Pancreas (tissue), 10 donors: ENCODE data around the gene SLC39A11. TPM values are rescaled to one million over a fixed set of nuclear protein-coding genes. Genes with fewer than 3 reads are reported as not detected.
"Not testable (repeated sequence)": the region's sequence is repeated elsewhere in the genome, so short reads cannot be mapped to it uniquely, and the experiment has no call there.

Experiments
- ATAC-seq, 4 donors: fragments of 200-7000 bp; cut with Tn5 transposase; one replicate each; pipeline versions ENCODE4 v1.8.0 to v1.9.1; 2020; ENCODE audit warnings: mild to moderate bottlenecking in 4 of 4, moderate library complexity in 4 of 4
- DNase-seq, 6 donors: peaks; one replicate each; pipeline ENCODE4 v3.0.0-alpha.2; 2020
- FAIRE-seq: peaks from 2 replicates; lab custom pipeline; 2012; peaks lifted over from hg19 to GRCh38; lab: Jason Lieb, UNC
- H3K27ac ChIP-seq, 4 donors: fragments of 200-600 bp; sonication (generic); 1 replicate in 3 of 4; 2 replicates in 1 of 4; pipeline versions ENCODE4 v1.5.0 to v1.8.0; 2020
- H3K27me3 ChIP-seq, 4 donors: fragments of 200-600 bp; one replicate each; pipeline ENCODE4 v1.8.0; 2021
- H3K36me3 ChIP-seq, 3 donors: fragments of 200-600 bp; sonication (generic) in 1 of 3; one replicate each; pipeline versions ENCODE4 v1.5.0 to v1.8.0; 2020 to 2021
- H3K4me1 ChIP-seq, 3 donors: fragments of 200-600 bp; one replicate each; pipeline ENCODE4 v1.8.0; 2021
- H3K4me3 ChIP-seq, 4 donors: fragments of 200-600 bp; sonication (generic) in 2 of 4; one replicate each; pipeline versions ENCODE4 v1.5.0 to v1.8.0; 2020 to 2021
- H3K9me3 ChIP-seq, 4 donors: fragments of 200-600 bp; one replicate each; pipeline ENCODE4 v1.8.0; 2021
- WGBS, 2 donors: extraction: QIAGEN DNeasy Blood & Tissue Kit; methylation state at CpG; one replicate each; pipeline ENCODE4 v1.1.7; 2013; 5-methylcytosine and 5-hydroxymethylcytosine counted together
- intact Hi-C, 3 donors: fragments of 100-400 bp; cut with DNase I; formaldehyde crosslinking; loops; one replicate each; pipeline versions ENCODE4 v1.11.1 to v1.14.2; 2022
- polyA plus RNA-seq, 2 donors: library from polyadenylated mRNA; stranded (reverse); fragments of 200-250 nt; gene quantifications; one replicate each; pipeline ENCODE4 v1.2.3, GENCODE V29; 2013
- total RNA-seq, 6 donors: library from RNA; stranded (reverse); fragmentation: NEBNext Ultra II Directional in 4 of 6; extraction: Animal tissue kit (Norgen Biotek cat#: 25700) in 4 of 6; gene quantifications; one replicate each; pipeline versions ENCODE4 v1.2.1 to v1.2.4, GENCODE V29; 2021 to 2023
- TF ChIP-seq, protein P1 (sequence below), 4 donors: fragments of 200-600 bp; sonication (generic) in 3 of 4; IDR thresholded peaks; one replicate each; pipeline versions ENCODE4 v1.5.0 to v1.8.0; 2021; ENCODE audit warnings: antibody characterized with exemption in 4 of 4
- donor health status: healthy with polysubstance abuse.
- donor health status: DM: no; HTN: no; CAD: no; lungs with moderate emphysema.
- donor health status: DM: no; HTN: no; CAD: no.
- donor health status: control.
- donor health status: control.
- donor health status: Bipolar disorder and iron deficiency.
- donor health status: DM: yes; HTN: yes; CAD: no.
- donor health status: DM: no; HTN: no; CAD: no.
- donor health status: DM: no; HTN: no; CAD: no.
- donor health status: DM: yes; HTN: yes; CAD: no.

Gene SLC39A11
- total and polyA plus RNA-seq, 8 donors, result 7.9 to 32.9 (median 19.9) TPM

DNA sequence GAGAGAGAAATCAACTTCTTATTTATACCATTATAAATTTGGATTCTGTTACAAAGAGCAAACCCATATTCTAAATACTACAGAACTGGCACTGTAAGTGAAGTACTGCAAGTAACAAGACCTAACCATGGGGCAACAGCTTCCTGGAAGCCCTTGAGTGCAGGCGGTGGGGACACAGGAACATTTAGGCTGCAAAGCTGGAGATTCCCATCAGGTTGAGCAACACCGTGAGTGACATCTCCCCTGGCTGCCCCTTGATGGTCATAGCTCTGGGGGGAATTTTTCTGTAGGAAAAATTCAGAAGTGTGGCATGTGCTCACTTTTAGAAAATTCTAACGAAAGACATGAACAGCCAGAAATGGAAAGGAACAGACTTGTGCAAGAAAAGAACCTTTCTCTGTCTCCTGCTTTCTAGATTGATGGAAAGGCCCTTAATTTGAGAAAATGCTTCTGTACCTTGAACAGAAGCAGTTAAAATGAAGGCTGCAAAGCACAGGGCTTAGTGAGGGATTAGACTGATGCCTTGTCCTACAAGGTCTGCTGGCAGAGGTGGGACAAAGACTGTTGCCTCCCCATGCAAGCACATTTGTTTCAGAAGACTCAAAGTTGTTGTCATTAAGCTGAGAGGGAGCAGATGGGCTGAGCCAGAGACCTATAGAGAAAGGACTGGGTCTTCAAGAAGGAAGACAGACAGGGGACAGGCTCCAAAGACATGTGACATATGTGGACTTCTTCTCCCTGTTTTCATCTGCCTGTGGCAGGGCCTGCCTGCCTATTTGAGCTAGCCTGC, 380.8 kb downstream of the SLC39A11 start:
- no peak overlapping the region for H3K4me3 ChIP-seq
- no peaks in the 10 kb centered on the region for H3K27me3 ChIP-seq
- intact Hi-C loops, result no loop called here
- no peak overlapping the region for H3K27ac ChIP-seq
- H3K36me3 ChIP-seq, result no peaks in the 10 kb centered on the region
- 99 to 100% methylated on average over 3 of the region's 3 CpGs for WGBS, 2 donors
- no peak for ATAC-seq
- H3K9me3 ChIP-seq, result no peaks in the 10 kb centered on the region
- no peak for DNase-seq
- TF ChIP-seq, protein P1, sequence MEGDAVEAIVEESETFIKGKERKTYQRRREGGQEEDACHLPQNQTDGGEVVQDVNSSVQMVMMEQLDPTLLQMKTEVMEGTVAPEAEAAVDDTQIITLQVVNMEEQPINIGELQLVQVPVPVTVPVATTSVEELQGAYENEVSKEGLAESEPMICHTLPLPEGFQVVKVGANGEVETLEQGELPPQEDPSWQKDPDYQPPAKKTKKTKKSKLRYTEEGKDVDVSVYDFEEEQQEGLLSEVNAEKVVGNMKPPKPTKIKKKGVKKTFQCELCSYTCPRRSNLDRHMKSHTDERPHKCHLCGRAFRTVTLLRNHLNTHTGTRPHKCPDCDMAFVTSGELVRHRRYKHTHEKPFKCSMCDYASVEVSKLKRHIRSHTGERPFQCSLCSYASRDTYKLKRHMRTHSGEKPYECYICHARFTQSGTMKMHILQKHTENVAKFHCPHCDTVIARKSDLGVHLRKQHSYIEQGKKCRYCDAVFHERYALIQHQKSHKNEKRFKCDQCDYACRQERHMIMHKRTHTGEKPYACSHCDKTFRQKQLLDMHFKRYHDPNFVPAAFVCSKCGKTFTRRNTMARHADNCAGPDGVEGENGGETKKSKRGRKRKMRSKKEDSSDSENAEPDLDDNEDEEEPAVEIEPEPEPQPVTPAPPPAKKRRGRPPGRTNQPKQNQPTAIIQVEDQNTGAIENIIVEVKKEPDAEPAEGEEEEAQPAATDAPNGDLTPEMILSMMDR (IDR thresholded peaks at IDR 0.05), result no peak
- H3K4me1 ChIP-seq, result no peaks in the 10 kb centered on the region
- no peak for FAIRE-seq

DNA sequence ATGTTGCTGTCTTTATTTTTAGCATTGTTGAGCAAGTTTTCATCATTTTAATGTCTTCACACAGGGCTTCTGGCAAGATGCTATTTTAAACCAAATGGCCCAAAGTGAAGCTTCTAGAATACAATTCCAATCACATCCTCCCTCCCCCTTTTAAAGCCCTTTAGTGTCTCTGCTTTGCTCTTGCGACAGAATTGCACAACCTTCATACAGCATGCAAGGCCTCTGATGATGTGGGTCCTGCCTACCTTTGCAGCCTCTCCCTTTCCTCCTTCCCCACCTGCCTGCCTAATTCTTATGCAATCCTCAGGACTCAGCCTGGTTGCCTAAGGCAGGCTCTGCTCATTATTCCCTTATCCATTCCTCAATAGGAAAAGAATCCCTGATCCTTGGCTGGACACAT, 381.7 kb downstream of the SLC39A11 start:
- WGBS, 2 donors, result 86 to 100% methylated on average over 1 of the region's 1 CpG
- H3K9me3 ChIP-seq, result no peaks in the 10 kb centered on the region
- no peak overlapping the region for H3K4me3 ChIP-seq
- TF ChIP-seq, protein P1 (IDR thresholded peaks at IDR 0.05), result no peak
- intact Hi-C loops, result no loop called here
- H3K36me3 ChIP-seq, result no peaks in the 10 kb centered on the region
- FAIRE-seq (no peak), ATAC-seq (no peak), DNase-seq (no peak)
- no peaks in the 10 kb centered on the region for H3K27me3 ChIP-seq
- H3K27ac ChIP-seq, result no peak overlapping the region
- no peaks in the 10 kb centered on the region for H3K4me1 ChIP-seq

DNA sequence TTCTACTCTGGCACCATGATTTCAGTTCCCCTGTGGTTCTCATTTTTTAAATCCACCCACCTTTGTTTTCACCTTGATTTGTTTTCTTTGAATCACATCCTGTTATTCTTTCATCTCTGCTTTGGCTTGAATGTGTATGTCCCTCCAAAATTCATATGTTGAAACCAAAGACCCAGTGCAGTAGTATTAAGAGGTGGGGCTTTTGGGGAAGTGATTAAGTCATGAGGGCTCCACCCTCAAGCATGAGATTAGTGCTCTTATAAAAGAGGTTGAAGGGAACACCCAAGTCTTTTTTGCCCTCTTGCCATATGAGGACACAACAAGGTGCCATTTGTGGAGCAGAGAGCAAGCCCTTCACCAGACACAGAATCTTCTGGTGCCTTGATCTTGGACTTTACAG, 382.3 kb downstream of the SLC39A11 start:
- Histone ChIP-seq H3K36me3 (no peaks in the 10 kb centered on the region), H3K4me3 (no peak overlapping the region), H3K27ac (no peak overlapping the region), H3K27me3 (no peaks in the 10 kb centered on the region), H3K4me1 (no peaks in the 10 kb centered on the region), H3K9me3 (no peaks in the 10 kb centered on the region)
- DNase-seq, result no peak
- intact Hi-C loops, result no loop called here
- no peak for ATAC-seq
- TF ChIP-seq, protein P1 (IDR thresholded peaks at IDR 0.05), result no peak
- no peak for FAIRE-seq

DNA sequence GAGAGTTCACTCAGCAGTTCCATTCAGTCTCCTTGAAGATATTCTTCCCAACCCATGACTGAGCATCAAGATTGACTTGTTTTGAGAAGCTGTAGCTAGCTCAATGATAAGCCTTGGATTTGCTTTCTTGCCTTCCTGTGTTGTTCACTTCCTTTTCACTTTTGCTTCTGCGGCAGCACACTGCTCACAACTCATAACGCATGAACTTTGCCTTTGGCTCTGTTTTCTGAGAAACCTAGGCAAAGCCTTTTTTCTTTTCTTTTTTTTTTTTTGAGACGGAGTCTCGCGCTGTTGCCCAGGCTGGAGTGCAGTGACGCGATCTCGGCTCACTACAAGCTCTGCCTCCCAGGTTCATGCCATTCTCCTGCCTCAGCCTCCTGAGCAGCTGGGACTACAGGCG, 383.8 kb downstream of the SLC39A11 start:
- DNase-seq, ATAC-seq, H3K4me1 ChIP-seq, H3K27ac ChIP-seq, H3K36me3 ChIP-seq, H3K4me3 ChIP-seq, H3K9me3 ChIP-seq, FAIRE-seq, H3K27me3 ChIP-seq: not testable (repeated sequence)
- intact Hi-C loops, result loop anchor here in 1 of 3 donors (10.0 kb wide), 1 partner anchor 144 kb away; no protein-coding TSS in a partner anchor
- 96% methylated on average over 9 of the region's 9 CpGs for WGBS, 2 donors

DNA sequence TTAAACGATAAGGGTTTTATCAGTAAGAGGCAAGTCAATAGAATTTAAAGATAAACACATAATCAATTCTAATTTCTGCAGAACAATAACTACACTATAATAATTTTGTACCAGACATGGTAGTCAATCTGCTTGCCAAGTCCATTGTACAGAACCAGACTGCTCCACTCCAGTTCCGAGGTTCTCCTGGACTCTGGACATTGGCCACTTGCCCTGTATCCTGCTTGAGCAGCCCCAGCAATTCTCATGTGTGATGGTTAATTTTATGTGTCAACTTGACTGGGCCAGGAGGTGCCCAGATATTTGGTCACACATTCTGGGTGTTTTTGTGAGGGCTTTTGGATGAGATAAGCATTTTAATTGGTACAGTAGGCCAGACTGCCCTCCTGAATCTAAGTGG, 384.6 kb downstream of the SLC39A11 start:
- no peak for DNase-seq
- FAIRE-seq, result no peak
- TF ChIP-seq, protein P1 (IDR thresholded peaks at IDR 0.05), result no peak

More for the DNA sequence above, 384.6 kb downstream of the SLC39A11 start:
- H3K4me3 ChIP-seq, result no peak overlapping the region
- H3K36me3 ChIP-seq, result no peaks in the 10 kb centered on the region
- ATAC-seq, result no peak
- no peaks in the 10 kb centered on the region for H3K27me3 ChIP-seq
- 35 to 44% methylated on average over 2 of the region's 2 CpGs for WGBS, 2 donors
- no peaks in the 10 kb centered on the region for H3K9me3 ChIP-seq
- no peak overlapping the region for H3K27ac ChIP-seq
- intact Hi-C loops, result loop anchor here in 1 of 3 donors (10.0 kb wide), 1 partner anchor 143 kb away; no protein-coding TSS in a partner anchor
- H3K4me1 ChIP-seq, result no peaks in the 10 kb centered on the region
